HG03108 (cell line): Measurements from ENCODE around the gene GSK3A.
A peak's percentile ranks its signal among the peaks of the same experiment; 100 is the strongest.

Experiments
- ATAC-seq: cut with Tn5 transposase; IDR thresholded peaks from one replicate; pipeline ENCODE4 v1.9.1; 2021; ENCODE audit warnings: moderate library complexity; ENCODE audit not compliant: unreplicated experiment

The GSK3A gene

GRCh38 chr19:42249769-42250168 is 7.4 kb upstream of the GSK3A start:
- no peak for ATAC-seq

- ATAC-seq = no peak
Measured at GRCh38 chr19:42249149-42249750, 6.8 kb upstream of the GSK3A start.

- no peak for ATAC-seq
Measured at GRCh38 chr19:42248270-42249148, 6.1 kb upstream of the GSK3A start.

GRCh38 chr19:42247640-42248199 is 5.3 kb upstream of the GSK3A start:
- no peak for ATAC-seq

GRCh38 chr19:42246922-42247639 is 4.7 kb upstream of the GSK3A start:
- no peak for ATAC-seq

- no peak for ATAC-seq
Measured at GRCh38 chr19:42246143-42246921, 3.9 kb upstream of the GSK3A start.

GRCh38 chr19:42245231-42245630 is 2.8 kb upstream of the GSK3A start:
- no peak for ATAC-seq

GRCh38 chr19:42244347-42245220 is 2.2 kb upstream of the GSK3A start:
- ATAC-seq = peak; percentile 33

- ATAC-seq = peak; percentile 2
Measured at GRCh38 chr19:42242069-42242511, 312 bp downstream of the GSK3A start.

GRCh38 chr19:42241279-42241678 is 1.1 kb downstream of the GSK3A start:
- ATAC-seq = no peak

GRCh38 chr19:42239544-42240220 is 2.7 kb downstream of the GSK3A start:
- no peak for ATAC-seq

- ATAC-seq = no peak
Measured at GRCh38 chr19:42235181-42235580, 7.2 kb downstream of the GSK3A start.

GRCh38 chr19:42234364-42234763 is 8.0 kb downstream of the GSK3A start:
- no peak for ATAC-seq

- ATAC-seq = no peak
Measured at GRCh38 chr19:42233678-42234292, 8.6 kb downstream of the GSK3A start.

- ATAC-seq = no peak
Measured at GRCh38 chr19:42233106-42233505, 9.3 kb downstream of the GSK3A start.

- no peak for ATAC-seq
Measured at GRCh38 chr19:42232435-42232834, 10.0 kb downstream of the GSK3A start.

GRCh38 chr19:42230571-42230970 is 11.8 kb downstream of the GSK3A start:
- no peak for ATAC-seq

- ATAC-seq = no peak
Measured at GRCh38 chr19:42229855-42230351, 12.5 kb downstream of the GSK3A start.
